Measurements from ENCODE around the gene ADGRG6.

ADGRG6 gene

DNA sequence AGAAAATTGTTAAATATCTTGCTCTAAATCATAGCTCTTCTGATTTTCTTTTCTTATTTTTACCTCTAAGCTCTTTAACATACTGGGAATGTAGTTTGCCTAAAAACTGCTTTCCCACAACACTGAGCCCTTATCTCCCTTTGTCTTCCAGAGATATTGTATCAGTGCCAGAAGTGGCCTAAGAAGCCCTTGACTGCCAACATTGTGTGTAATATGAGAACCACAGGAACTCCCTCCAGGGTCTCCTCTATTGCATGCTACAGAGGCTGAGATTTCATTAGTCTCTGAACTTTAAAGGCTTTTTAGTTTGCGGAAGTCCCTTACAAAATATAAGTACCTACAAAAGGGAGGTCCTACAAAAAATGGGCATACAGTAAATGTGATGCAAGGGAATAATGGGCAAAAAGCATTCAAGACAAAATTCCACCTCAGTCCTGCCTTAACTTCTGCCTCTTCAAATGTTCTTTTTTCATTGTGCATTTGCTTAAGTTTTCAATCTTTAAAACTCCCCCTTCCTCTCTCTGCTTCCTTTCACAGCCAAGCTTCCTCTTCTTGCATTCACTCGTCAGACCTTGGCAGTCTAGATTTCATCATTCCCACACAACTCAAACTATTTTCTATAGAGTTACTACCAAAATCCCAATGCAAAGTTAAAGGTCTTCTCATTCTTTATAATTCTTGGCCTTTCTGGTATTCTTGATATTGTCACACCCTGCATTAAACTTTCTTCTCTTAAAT lies 76.5 kb downstream of the ADGRG6 start:
- POLR2A ChIA-PET: interaction anchor here (1.4 kb wide), 1 partner anchor 77 kb away, joined by 5 read pairs; no protein-coding TSS in a partner anchor
- DNase-seq (ENCODE audit: extremely low spot score): peak; percentile 48
- TF ChIP-seq CTBP1 (IDR thresholded peaks at IDR 0.05; ENCODE audit: borderline replicate concordance) (no peak), ZNF384 (IDR thresholded peaks at IDR 0.05) (no peak), SUZ12 (IDR thresholded peaks at IDR 0.05) (no peak), L3MBTL2 (conservative IDR thresholded peaks at IDR 0.05) (no peak), LEF1 (IDR thresholded peaks at IDR 0.05; ENCODE audit: borderline replicate concordance) (no peak), BHLHE40 (IDR thresholded peaks at IDR 0.05; ENCODE audit: borderline replicate concordance) (no peak), SP1 (IDR thresholded peaks at IDR 0.05) (no peak), ELF4 (IDR thresholded peaks at IDR 0.05) (no peak), FOXA1 (IDR thresholded peaks at IDR 0.05) (no peak), NFRKB (IDR thresholded peaks at IDR 0.05) (no peak), TARDBP (IDR thresholded peaks at IDR 0.05) (no peak), HDGF (IDR thresholded peaks at IDR 0.05; ENCODE audit: borderline replicate concordance) (no peak), ARNT (IDR thresholded peaks at IDR 0.05) (no peak)
- TF ChIP-seq, protein P1, sequence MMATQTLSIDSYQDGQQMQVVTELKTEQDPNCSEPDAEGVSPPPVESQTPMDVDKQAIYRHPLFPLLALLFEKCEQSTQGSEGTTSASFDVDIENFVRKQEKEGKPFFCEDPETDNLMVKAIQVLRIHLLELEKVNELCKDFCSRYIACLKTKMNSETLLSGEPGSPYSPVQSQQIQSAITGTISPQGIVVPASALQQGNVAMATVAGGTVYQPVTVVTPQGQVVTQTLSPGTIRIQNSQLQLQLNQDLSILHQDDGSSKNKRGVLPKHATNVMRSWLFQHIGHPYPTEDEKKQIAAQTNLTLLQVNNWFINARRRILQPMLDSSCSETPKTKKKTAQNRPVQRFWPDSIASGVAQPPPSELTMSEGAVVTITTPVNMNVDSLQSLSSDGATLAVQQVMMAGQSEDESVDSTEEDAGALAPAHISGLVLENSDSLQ (IDR thresholded peaks at IDR 0.05): no peak
- CTCF ChIA-PET: no interaction called here

DNA sequence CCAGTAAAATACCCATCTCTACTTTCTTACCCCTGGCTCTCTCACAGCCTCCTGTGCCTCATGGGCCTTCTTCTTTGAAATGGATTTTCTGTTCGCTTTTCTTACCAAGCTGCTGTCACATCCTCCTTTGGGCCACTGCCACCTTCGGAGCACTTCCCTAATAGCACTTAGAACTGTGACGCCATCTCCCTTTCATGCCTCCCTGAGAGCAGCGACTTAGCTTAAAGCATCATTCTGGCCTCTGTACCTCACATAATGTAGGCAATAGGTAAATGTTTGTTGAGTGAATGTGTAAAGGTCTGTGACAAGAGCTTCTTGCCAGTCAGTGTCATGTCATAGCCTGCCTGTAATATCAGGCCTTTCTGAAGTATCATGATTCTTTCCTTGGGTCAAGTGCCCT lies 78.8 kb downstream of the ADGRG6 start:
- ChIA-PET CTCF (interaction anchor here (0.6 to 1.7 kb wide), 3 partner anchors 51 to 148 kb away, joined by 3 to 11 read pairs (median 5); no protein-coding TSS in a partner anchor), POLR2A (no interaction called here)
- TF ChIP-seq BHLHE40 (IDR thresholded peaks at IDR 0.05; ENCODE audit: borderline replicate concordance) (no peak), FOXM1 (IDR thresholded peaks at IDR 0.05; ENCODE audit: borderline replicate concordance) (no peak), FOXK2 (IDR thresholded peaks at IDR 0.05) (no peak), ARNT (IDR thresholded peaks at IDR 0.05) (no peak), L3MBTL2 (conservative IDR thresholded peaks at IDR 0.05) (no peak)
- TF ChIP-seq, protein P1 (IDR thresholded peaks at IDR 0.05): no peak
- no peak for DNase-seq (ENCODE audit: extremely low spot score)

DNA sequence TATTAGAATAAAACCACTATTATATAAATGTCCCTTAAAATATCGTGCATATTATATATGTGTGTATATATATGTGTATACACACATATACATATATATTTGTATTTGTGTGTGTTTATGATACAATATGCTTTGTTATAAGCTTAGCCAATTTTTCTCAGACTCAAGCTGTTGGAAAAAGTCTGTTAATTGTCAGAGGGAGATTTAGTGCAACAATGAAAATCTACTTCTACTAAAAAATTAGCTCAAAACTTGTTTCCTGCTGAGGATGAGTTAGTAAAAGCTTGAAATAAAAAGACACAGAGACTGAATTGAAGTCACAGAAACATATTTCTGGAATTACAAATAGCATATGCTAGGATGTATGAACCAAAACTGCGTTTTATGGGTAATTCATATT lies 79.4 kb downstream of the ADGRG6 start:
- ChIA-PET POLR2A (no interaction called here), CTCF (interaction anchor here (0.6 to 1.7 kb wide), 3 partner anchors 52 to 149 kb away, joined by 3 to 11 read pairs (median 5); no protein-coding TSS in a partner anchor)
- no peak for DNase-seq (ENCODE audit: extremely low spot score)
- no peak for TF ChIP-seq CTBP1 (IDR thresholded peaks at IDR 0.05; ENCODE audit: borderline replicate concordance)
- TF ChIP-seq, protein P1 (IDR thresholded peaks at IDR 0.05): no peak
- TF ChIP-seq FOXA1 (IDR thresholded peaks at IDR 0.05): no peak
- no peak for TF ChIP-seq LEF1 (IDR thresholded peaks at IDR 0.05; ENCODE audit: borderline replicate concordance)
- TF ChIP-seq ZNF384 (IDR thresholded peaks at IDR 0.05): no peak
- no peak for TF ChIP-seq NFRKB (IDR thresholded peaks at IDR 0.05)
- no peak for TF ChIP-seq L3MBTL2 (conservative IDR thresholded peaks at IDR 0.05)
- TF ChIP-seq BHLHE40 (IDR thresholded peaks at IDR 0.05; ENCODE audit: borderline replicate concordance): no peak
- TF ChIP-seq FOXM1 (IDR thresholded peaks at IDR 0.05; ENCODE audit: borderline replicate concordance): no peak
- TF ChIP-seq ARNT (IDR thresholded peaks at IDR 0.05): no peak
- no peak for TF ChIP-seq FOXK2 (IDR thresholded peaks at IDR 0.05)
- no peak for TF ChIP-seq SUZ12 (IDR thresholded peaks at IDR 0.05)
- no peak for TF ChIP-seq SP1 (IDR thresholded peaks at IDR 0.05)
- TF ChIP-seq TARDBP (IDR thresholded peaks at IDR 0.05): no peak
- TF ChIP-seq HDGF (IDR thresholded peaks at IDR 0.05; ENCODE audit: borderline replicate concordance): no peak
- no peak for TF ChIP-seq ELF4 (IDR thresholded peaks at IDR 0.05)

DNA sequence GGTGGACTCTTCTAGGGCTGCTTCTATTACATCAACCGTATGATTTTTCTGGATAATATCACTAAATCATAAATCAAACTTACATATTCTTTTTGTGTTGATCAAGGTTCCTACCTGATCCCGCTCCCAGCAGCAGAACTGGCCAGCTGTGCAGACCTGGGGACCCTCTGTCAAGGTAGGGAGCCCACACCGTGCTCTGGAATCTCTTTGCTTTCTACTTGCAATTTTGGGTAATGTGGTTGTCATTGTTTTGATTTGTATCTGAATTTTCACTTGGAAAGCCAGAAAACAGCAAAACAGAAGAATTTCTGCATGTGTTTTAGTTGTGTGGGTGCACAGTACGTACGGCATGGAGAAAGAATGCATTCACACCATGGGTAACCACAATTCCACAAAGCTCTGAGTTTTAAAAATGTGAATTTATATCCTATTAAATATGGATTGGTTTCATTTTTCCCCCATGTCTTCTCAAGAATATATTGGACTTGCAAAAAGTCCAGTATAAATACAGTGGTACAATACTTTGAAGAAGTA lies 80.1 kb downstream of the ADGRG6 start:
- CTCF ChIA-PET: no interaction called here
- TF ChIP-seq HDGF (IDR thresholded peaks at IDR 0.05; ENCODE audit: borderline replicate concordance): no peak
- TF ChIP-seq BHLHE40 (IDR thresholded peaks at IDR 0.05; ENCODE audit: borderline replicate concordance): no peak
- no peak for TF ChIP-seq NFRKB (IDR thresholded peaks at IDR 0.05)
- TF ChIP-seq ELF4 (IDR thresholded peaks at IDR 0.05): no peak
- no peak for TF ChIP-seq FOXA1 (IDR thresholded peaks at IDR 0.05)
- no peak for TF ChIP-seq FOXM1 (IDR thresholded peaks at IDR 0.05; ENCODE audit: borderline replicate concordance)
- TF ChIP-seq SP1 (IDR thresholded peaks at IDR 0.05): no peak
- no peak for TF ChIP-seq L3MBTL2 (conservative IDR thresholded peaks at IDR 0.05)
- TF ChIP-seq ZNF384 (IDR thresholded peaks at IDR 0.05): no peak
- TF ChIP-seq LEF1 (IDR thresholded peaks at IDR 0.05; ENCODE audit: borderline replicate concordance): no peak
- TF ChIP-seq TARDBP (IDR thresholded peaks at IDR 0.05): no peak
- TF ChIP-seq SUZ12 (IDR thresholded peaks at IDR 0.05): no peak
- POLR2A ChIA-PET: no interaction called here
- no peak for DNase-seq (ENCODE audit: extremely low spot score)

DNA sequence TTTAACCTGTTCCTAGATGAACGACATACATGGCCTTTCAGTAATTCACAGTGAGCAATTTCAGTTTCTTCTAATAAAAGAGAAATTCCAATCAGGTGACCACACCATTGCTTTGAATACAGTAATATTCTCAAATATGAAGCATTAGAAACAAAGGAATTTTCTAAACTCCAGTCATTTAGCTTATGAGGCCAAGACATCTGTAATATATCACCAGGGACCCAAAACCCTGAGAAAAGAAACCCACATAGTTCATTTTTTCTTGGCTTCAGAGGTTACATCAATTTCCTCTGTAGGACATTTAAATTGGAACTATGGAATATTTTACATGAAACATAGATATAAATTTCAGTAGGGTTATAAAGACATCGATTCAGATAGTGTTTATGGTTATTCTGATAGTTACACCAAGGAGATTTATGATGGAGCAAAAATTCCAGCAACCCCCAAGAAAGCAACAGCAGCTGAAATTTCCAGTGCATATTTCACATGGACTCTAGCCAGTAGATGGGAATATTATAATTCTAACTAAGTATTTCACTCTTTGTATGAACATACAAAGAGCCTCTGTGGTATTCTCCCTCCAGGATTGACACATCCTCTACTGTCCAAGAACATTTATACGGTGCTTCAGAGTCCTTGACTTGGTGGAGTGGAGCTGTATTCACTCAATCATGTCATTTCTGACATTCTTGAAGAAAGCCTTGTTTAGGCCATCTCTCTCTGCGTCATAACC lies 82.9 kb downstream of the ADGRG6 start:
- no peak for DNase-seq (ENCODE audit: extremely low spot score)
- POLR2A ChIA-PET: no interaction called here
- CTCF ChIA-PET: interaction anchor here (0.6 kb wide), 1 partner anchor 461 kb away, joined by 3 read pairs; no protein-coding TSS in a partner anchor
- TF ChIP-seq LEF1 (IDR thresholded peaks at IDR 0.05; ENCODE audit: borderline replicate concordance): no peak
- no peak for TF ChIP-seq SP1 (IDR thresholded peaks at IDR 0.05)
- TF ChIP-seq FOXA1 (IDR thresholded peaks at IDR 0.05): no peak
- TF ChIP-seq NFRKB (IDR thresholded peaks at IDR 0.05): no peak
- no peak for TF ChIP-seq FOXK2 (IDR thresholded peaks at IDR 0.05)
- no peak for TF ChIP-seq SUZ12 (IDR thresholded peaks at IDR 0.05)
- TF ChIP-seq ZNF384 (IDR thresholded peaks at IDR 0.05): no peak
- TF ChIP-seq, protein P1 (IDR thresholded peaks at IDR 0.05): no peak
- TF ChIP-seq CTBP1 (IDR thresholded peaks at IDR 0.05; ENCODE audit: borderline replicate concordance): no peak
- TF ChIP-seq TARDBP (IDR thresholded peaks at IDR 0.05): no peak
- no peak for TF ChIP-seq ARNT (IDR thresholded peaks at IDR 0.05)
- no peak for TF ChIP-seq ELF4 (IDR thresholded peaks at IDR 0.05)
- no peak for TF ChIP-seq L3MBTL2 (conservative IDR thresholded peaks at IDR 0.05)
- no peak for TF ChIP-seq HDGF (IDR thresholded peaks at IDR 0.05; ENCODE audit: borderline replicate concordance)
- TF ChIP-seq FOXM1 (IDR thresholded peaks at IDR 0.05; ENCODE audit: borderline replicate concordance): no peak
- TF ChIP-seq BHLHE40 (IDR thresholded peaks at IDR 0.05; ENCODE audit: borderline replicate concordance): no peak

Measured in HEK293T (cell line).